ENCODE measurements around the gene PTPRM.

DNA sequence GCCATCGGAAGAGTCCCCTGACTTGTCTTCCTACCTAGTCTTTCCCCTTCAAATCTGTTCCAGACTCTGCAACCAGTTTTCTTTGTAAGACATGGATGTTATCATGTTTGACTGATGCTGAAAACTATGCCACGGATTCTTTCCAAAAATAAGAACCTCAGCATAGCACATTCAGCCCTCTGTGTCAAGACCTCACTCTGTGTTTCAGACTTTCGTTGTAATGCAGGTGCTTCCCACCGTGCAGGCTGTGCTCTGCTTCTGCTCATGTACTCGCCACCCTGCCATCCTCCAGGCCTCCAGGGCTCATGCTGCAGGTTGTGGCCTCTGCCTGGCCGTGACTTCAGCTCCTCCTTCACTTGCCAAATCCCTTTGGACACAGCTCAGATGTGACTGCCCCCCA is 695.1 kb downstream of the PTPRM start:
- no peak for TF ChIP-seq CTCF (IDR thresholded peaks at IDR 0.05; ENCODE audit: low read depth, low read length)
- TF ChIP-seq MYC (IDR thresholded peaks at IDR 0.05; ENCODE audit: low read depth, low read length) = no peak
- no peak for TF ChIP-seq POLR2A (IDR thresholded peaks at IDR 0.05; ENCODE audit: extremely low read depth, insufficient read length)
- TF ChIP-seq, protein P1, sequence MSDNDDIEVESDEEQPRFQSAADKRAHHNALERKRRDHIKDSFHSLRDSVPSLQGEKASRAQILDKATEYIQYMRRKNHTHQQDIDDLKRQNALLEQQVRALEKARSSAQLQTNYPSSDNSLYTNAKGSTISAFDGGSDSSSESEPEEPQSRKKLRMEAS (IDR thresholded peaks at IDR 0.05; ENCODE audit: low read depth, low read length) = no peak
